Central memory CD8-positive, alpha-beta T cell (primary cell): Measurements from ENCODE around the gene NOS1AP.

Experiments used
- ATAC-seq: fragments of 150-1000 bp; cut with Tn5 transposase; replicated peaks from 2 replicates; pipeline ENCODE4 v1.10.0; 2022; ENCODE audit warnings: mild to moderate bottlenecking, moderate FRiP score, moderate number of reproducible peaks; ENCODE audit not compliant: poor library complexity, severe bottlenecking; ENCODE audit errors: extremely low read depth
- DNase-seq, 2 donors: peaks; one replicate each; pipeline ENCODE4 v3.0.0; 2021; ENCODE audit warnings: low spot score in 2 of 2
- H3K27ac Mint-ChIP-seq: one replicate; pipeline ENCODE4 v1.8.0; 2022; ENCODE audit warnings: low read depth, mild to moderate bottlenecking, moderate library complexity, mixed read lengths
- H3K27me3 Mint-ChIP-seq: one replicate; pipeline ENCODE4 v1.8.0; 2022; ENCODE audit warnings: mixed read lengths
- H3K36me3 Mint-ChIP-seq: one replicate; pipeline ENCODE4 v1.8.0; 2022; ENCODE audit warnings: mild to moderate bottlenecking, moderate library complexity, mixed read lengths; ENCODE audit not compliant: insufficient read depth
- H3K4me1 Mint-ChIP-seq: one replicate; pipeline ENCODE4 v1.8.0; 2022; ENCODE audit warnings: mixed read lengths
- H3K4me3 Mint-ChIP-seq: one replicate; pipeline ENCODE4 v1.8.0; 2022; ENCODE audit warnings: mild to moderate bottlenecking, moderate library complexity, mixed read lengths
- H3K9me3 Mint-ChIP-seq: one replicate; pipeline ENCODE4 v1.8.0; 2022; ENCODE audit warnings: mixed read lengths

Gene NOS1AP

GRCh38 chr1:162366149-162366548 lies 296.7 kb downstream of the NOS1AP start:
- no peak overlapping the region for H3K27ac Mint-ChIP-seq
- H3K27me3 Mint-ChIP-seq, result peaks cover 27% of the 10 kb centered on the region
- no peak for ATAC-seq
- H3K9me3 Mint-ChIP-seq, result no peaks in the 10 kb centered on the region
- no peaks in the 10 kb centered on the region for H3K4me1 Mint-ChIP-seq
- DNase-seq, result no peak
- H3K4me3 Mint-ChIP-seq, result no peak overlapping the region
- H3K36me3 Mint-ChIP-seq, result no peaks in the 10 kb centered on the region

DNA sequence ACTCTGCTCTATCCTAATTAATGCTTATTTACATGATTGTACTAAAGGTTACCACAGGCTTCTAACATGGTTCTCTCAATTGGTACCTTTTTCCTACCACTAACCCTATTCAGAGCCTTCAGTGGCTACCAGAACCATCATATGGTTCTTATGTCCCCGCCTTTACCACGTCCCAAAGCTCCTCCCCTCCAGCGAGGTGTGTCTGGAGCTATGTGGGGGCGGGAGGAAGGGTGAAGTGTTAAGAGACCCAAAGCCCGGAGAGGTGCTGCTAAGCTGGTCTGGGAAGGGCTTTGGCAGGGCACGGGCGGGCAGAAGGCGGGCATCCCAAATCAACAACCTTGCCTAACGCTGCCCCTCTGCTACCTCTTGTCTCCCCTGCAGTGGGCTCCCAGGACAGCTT lies 297.2 kb downstream of the NOS1AP start:
- ATAC-seq (no peak), DNase-seq (no peak)
- Mint-ChIP-seq H3K4me1 (no peaks in the 10 kb centered on the region), H3K27ac (no peak overlapping the region), H3K36me3 (no peaks in the 10 kb centered on the region), H3K4me3 (no peak overlapping the region), H3K27me3 (peaks cover 27% of the 10 kb centered on the region), H3K9me3 (no peaks in the 10 kb centered on the region)

GRCh38 chr1:162367073-162367472 lies 297.6 kb downstream of the NOS1AP start:
- no peak for DNase-seq
- H3K4me3 Mint-ChIP-seq, result no peak overlapping the region
- no peak overlapping the region for H3K27ac Mint-ChIP-seq
- H3K4me1 Mint-ChIP-seq, result no peaks in the 10 kb centered on the region
- no peak for ATAC-seq
- H3K9me3 Mint-ChIP-seq, result no peaks in the 10 kb centered on the region
- peaks cover 27% of the 10 kb centered on the region for H3K27me3 Mint-ChIP-seq
- no peaks in the 10 kb centered on the region for H3K36me3 Mint-ChIP-seq

GRCh38 chr1:162367772-162368171 lies 298.3 kb downstream of the NOS1AP start:
- H3K4me3 Mint-ChIP-seq, result no peak overlapping the region
- peaks cover 27% of the 10 kb centered on the region for H3K27me3 Mint-ChIP-seq
- no peaks in the 10 kb centered on the region for H3K4me1 Mint-ChIP-seq
- H3K36me3 Mint-ChIP-seq, result no peaks in the 10 kb centered on the region
- DNase-seq (no peak), ATAC-seq (no peak)
- H3K27ac Mint-ChIP-seq, result no peak overlapping the region
- H3K9me3 Mint-ChIP-seq, result no peaks in the 10 kb centered on the region

DNA sequence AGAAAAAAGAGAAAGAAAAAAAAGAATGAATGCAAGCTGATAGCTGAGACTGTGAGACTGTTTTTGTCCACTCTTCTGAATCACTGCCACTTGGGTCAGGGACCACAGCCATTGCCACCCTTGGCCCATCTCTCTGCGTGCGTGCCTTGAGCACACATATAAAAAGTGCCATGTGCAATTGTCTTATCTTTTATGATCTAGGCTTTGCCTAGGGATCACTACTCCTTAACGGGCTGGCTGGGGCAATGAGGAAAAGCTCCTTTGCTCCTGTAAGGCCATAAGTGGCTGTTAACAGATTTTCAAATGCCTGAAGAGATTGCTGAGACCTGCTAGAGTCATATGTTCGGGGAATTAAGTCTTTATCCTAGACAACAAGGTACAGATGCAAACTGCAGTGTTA lies 299.0 kb downstream of the NOS1AP start:
- peaks cover 22% of the 10 kb centered on the region for H3K27me3 Mint-ChIP-seq
- no peaks in the 10 kb centered on the region for H3K36me3 Mint-ChIP-seq
- no peaks in the 10 kb centered on the region for H3K9me3 Mint-ChIP-seq
- DNase-seq, result no peak
- H3K27ac Mint-ChIP-seq, result no peak overlapping the region
- H3K4me1 Mint-ChIP-seq, result no peaks in the 10 kb centered on the region
- no peak for ATAC-seq
- no peak overlapping the region for H3K4me3 Mint-ChIP-seq

DNA sequence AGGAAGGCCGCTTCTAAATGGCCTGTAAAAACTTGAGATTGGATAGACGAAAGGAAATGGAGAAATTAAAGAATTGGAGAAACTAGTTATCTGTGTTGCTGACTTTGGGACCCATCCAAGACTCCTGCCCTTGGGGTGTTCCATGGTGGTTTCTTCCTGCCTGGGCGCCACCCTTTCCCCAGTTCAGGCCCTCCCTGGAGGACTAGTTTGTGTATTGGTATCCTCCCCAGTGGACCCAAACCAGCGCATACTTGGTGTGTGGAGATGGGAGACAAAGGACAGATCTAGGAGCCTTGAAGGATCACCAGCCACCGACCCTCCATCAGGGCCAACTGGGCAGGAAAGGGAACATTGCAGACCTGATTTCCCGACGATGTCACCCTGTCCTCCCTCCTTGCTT lies 300.1 kb downstream of the NOS1AP start:
- H3K36me3 Mint-ChIP-seq, result no peaks in the 10 kb centered on the region
- H3K27me3 Mint-ChIP-seq, result peaks cover 10% of the 10 kb centered on the region
- H3K9me3 Mint-ChIP-seq, result no peaks in the 10 kb centered on the region
- H3K4me3 Mint-ChIP-seq, result no peak overlapping the region
- H3K4me1 Mint-ChIP-seq, result no peaks in the 10 kb centered on the region
- no peak for DNase-seq
- no peak overlapping the region for H3K27ac Mint-ChIP-seq
- ATAC-seq, result no peak

DNA sequence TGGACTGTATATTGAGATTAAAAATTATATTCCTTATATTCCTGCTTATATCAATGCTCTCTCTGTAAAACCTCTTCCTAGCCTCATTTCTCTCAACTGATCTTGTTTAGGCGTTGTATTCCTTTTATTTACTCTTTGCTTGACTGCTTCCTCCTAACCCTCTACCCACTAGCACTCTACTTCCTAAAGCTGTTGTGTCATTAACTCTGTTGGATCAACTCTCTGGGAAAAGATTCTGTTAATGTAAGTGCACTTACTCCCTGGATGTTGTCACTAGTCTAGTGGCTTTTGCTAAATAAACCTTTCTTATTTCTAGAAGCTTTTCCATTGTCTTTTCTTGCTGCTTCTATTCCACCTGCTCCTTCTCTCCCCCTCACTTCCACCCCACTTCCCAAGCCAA lies 300.7 kb downstream of the NOS1AP start:
- H3K36me3 Mint-ChIP-seq, result no peaks in the 10 kb centered on the region
- H3K9me3 Mint-ChIP-seq, result no peaks in the 10 kb centered on the region
- H3K27ac Mint-ChIP-seq, result no peak overlapping the region
- DNase-seq, result no peak
- H3K27me3 Mint-ChIP-seq, result peaks cover 5% of the 10 kb centered on the region
- H3K4me1 Mint-ChIP-seq, result no peaks in the 10 kb centered on the region
- ATAC-seq, result no peak
- H3K4me3 Mint-ChIP-seq, result no peak overlapping the region

DNA sequence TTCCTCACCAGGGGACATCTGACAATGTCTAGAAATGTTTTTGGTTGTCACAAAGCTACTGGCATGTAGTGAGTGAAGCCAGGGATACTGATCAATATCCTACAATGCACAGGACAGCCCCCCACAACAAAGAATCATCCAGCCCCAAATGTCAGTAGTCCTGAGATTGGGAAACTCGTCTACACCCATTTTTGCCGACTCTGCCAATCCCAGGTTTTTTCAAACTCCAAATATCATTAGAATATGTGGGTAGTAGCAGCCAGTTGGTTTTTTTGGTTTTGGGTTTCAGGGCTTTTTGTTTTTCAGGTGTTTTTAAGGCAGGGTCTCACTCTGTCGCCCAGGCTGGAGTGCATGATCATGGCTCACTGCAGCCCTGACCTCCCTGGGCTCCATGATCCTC lies 301.2 kb downstream of the NOS1AP start:
- H3K36me3 Mint-ChIP-seq, result no peaks in the 10 kb centered on the region
- no peak overlapping the region for H3K27ac Mint-ChIP-seq

GRCh38 chr1:162371611-162372010 lies 302.1 kb downstream of the NOS1AP start:
- Mint-ChIP-seq H3K9me3 (no peaks in the 10 kb centered on the region), H3K4me1 (no peaks in the 10 kb centered on the region), H3K27ac (no peak overlapping the region), H3K36me3 (no peaks in the 10 kb centered on the region), H3K4me3 (no peak overlapping the region), H3K27me3 (no peaks in the 10 kb centered on the region)
- no peak for DNase-seq
- ATAC-seq, result no peak

More for the DNA sequence above, 301.2 kb downstream of the NOS1AP start:
- Mint-ChIP-seq H3K27me3 (no peaks in the 10 kb centered on the region), H3K9me3 (no peaks in the 10 kb centered on the region), H3K4me1 (no peaks in the 10 kb centered on the region), H3K4me3 (no peak overlapping the region)
- ATAC-seq (no peak), DNase-seq (no peak)

GRCh38 chr1:162372159-162373071 lies 302.9 kb downstream of the NOS1AP start:
- Mint-ChIP-seq H3K4me1 (no peaks in the 10 kb centered on the region), H3K4me3 (no peak overlapping the region)
- DNase-seq, result no peak

GRCh38 chr1:162373072-162373427 lies 303.6 kb downstream of the NOS1AP start:
- H3K9me3 Mint-ChIP-seq, result no peaks in the 10 kb centered on the region
- DNase-seq (no peak), ATAC-seq (no peak)
- no peaks in the 10 kb centered on the region for H3K27me3 Mint-ChIP-seq
- H3K4me1 Mint-ChIP-seq, result no peaks in the 10 kb centered on the region
- H3K4me3 Mint-ChIP-seq, result no peak overlapping the region
- H3K27ac Mint-ChIP-seq, result no peak overlapping the region
- H3K36me3 Mint-ChIP-seq, result no peaks in the 10 kb centered on the region

More at GRCh38 chr1:162372159-162373071, 302.9 kb downstream of the NOS1AP start:
- ATAC-seq, result no peak
- no peaks in the 10 kb centered on the region for H3K9me3 Mint-ChIP-seq
- no peaks in the 10 kb centered on the region for H3K36me3 Mint-ChIP-seq
- H3K27ac Mint-ChIP-seq, result no peak overlapping the region
- no peaks in the 10 kb centered on the region for H3K27me3 Mint-ChIP-seq

DNA sequence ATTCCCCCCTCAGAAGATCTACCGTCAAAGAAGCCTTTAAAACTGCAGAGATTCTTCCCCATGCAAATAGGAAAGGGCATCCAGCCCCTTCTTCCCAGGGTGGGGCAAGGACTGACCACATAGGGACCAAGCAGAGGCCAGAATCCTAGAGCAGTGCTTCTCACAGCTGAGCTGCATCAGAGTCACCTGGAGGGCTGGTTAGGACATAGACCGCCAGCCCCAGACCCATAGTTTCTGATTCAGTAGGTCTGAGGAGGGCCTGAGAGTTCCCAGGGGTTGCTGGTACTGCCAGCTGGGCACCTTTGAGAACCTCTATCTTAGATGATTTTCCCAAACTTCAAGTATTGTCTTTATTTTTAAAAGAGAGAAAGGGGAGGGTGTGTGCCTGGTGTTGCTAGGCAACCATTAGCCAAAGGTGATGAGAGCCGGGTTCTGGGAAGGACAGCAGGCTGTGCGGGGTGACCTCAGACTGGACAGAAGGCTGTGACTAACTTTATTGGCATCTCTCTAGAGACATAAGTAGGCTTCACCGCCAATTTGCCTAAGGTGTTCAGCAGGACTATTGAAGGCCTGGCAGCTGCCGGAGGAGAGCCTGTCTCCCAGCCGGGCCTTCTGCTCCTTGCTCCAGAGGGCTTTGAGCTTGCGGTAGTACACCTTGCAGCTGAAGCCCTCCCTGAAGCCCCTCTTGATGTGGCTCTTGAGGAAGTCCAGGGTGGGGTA lies 304.2 kb downstream of the NOS1AP start:
- Mint-ChIP-seq H3K27me3 (no peaks in the 10 kb centered on the region), H3K27ac (no peak overlapping the region), H3K4me1 (no peaks in the 10 kb centered on the region), H3K9me3 (no peaks in the 10 kb centered on the region), H3K36me3 (no peaks in the 10 kb centered on the region), H3K4me3 (no peak overlapping the region)
- ATAC-seq, result no peak
- DNase-seq, result no peak

- Mint-ChIP-seq H3K27ac (no peak overlapping the region), H3K36me3 (no peaks in the 10 kb centered on the region), H3K4me1 (no peaks in the 10 kb centered on the region), H3K4me3 (no peak overlapping the region), H3K27me3 (no peaks in the 10 kb centered on the region), H3K9me3 (no peaks in the 10 kb centered on the region)
- DNase-seq (no peak), ATAC-seq (no peak)
These were observed 304.9 kb downstream of the NOS1AP start for GRCh38 chr1:162374406-162374805.
